UCSD-AML1 (cell line): Measurements from ENCODE around the gene CDC42BPA.
"Not testable (repeated sequence)": the region's sequence is repeated elsewhere in the genome, so short reads cannot be mapped to it uniquely, and the experiment has no call there.

Experiments
- DNase-seq: peaks from one replicate; lab custom pipeline; 2025; ENCODE audit not compliant: unreplicated experiment; lab: John Stamatoyannopoulos, UW

Gene CDC42BPA

DNA sequence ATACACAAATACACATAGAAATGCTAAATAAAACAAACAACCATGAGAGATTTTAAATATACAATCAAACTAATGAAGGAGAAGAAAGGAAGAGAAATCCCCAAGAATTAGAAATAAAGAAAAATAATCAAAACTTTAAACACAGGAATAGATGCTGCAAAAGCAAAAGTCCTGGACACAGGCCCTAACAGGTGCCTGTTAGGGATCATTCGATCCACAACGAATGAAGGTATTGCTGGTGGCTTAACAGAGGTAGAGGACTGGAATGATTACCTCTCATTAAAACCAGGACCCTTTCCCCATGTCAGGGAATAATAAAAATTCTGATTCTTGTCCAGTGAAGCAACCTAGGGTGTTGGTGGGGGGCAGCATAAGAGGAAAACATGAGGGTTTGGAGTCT lies 56.8 kb downstream of the CDC42BPA start:
- no peak for DNase-seq

DNA sequence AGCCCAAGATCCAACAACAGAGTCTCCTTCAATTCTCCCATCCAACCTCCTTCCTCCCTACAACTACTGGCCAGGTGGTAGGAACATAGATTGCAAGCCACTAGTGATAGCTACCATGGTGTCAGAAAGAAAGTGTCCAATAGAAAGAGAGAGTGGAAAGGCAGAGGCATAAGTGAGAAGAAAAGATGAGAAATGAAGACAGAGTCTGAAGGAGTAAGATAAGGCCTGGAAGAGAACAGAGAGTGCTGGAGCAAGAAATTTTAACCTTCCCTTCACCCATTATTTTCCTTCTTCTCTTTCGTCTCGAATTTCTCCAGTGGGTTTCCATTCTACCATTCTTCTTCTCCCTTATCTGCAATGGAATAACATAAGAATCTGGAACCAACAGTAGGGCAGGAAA lies 57.9 kb downstream of the CDC42BPA start:
- DNase-seq = no peak

DNA sequence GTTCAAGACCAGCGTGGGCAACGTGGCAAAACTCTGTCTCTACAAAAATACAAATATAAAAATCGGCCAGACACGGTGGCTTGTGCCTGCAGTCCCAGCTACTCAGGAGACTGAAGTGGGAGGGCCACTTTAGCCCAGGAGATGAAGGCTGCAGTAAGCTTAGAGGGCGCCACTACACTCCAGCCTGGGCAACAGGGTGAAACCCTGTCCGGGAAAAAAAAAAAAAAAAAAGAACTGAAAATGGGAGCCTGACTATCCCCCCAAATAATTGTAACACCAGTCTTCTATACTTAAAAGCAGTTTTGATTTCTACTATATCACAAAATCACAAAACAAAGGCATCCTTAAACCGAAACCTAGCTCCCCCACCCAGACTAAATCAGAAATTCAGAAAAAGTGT lies 60.3 kb downstream of the CDC42BPA start:
- DNase-seq = no peak

DNA sequence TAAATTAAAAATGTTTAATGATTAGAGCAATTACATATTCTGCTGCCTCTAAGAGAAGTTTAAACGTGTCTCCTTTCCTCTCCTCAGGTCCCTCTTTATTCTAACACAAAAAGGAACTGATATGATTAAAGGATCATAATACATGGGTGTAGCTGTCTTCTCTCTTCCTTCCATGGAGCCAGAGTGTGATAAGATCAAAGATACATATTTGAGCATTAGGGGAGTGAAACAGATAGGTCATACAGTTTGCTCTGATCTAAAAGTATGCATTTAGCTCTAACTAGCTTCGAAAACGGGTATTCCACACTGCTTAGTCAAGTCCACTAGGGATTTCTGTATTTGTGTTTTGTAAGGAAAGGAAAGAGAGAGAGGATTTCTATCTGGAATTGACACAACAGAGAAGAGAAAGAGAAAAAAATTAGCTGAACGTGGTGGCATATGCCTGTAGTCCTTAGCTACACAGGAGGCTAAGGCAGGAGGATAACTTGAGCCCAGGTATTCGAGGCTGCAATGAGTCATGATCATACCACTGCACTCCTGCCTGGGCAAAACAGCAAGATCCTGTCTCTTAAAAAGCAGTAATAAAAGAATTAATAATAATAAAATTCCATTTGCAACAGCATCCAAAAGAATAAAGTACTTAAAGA lies 63.1 kb downstream of the CDC42BPA start:
- DNase-seq = no peak

DNA sequence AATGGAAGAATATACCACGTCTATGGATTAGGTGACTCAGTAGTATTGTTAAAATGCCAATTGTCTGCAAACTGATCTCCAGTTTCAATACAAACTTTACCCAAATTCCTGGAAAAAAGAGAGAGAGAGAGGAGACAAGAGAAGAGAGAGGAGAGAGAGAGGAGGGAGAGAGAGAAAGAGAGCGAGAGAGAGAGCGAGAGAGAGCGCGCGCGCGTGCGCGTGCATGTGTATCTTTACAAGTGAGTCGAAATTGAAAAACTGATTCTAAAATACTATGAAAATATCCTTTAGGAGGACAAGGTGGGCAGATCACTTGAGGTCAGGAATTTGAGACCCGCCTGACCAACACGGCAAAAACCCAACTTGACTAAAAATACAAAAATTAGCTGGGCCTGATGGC lies 65.2 kb downstream of the CDC42BPA start:
- DNase-seq = no peak

DNA sequence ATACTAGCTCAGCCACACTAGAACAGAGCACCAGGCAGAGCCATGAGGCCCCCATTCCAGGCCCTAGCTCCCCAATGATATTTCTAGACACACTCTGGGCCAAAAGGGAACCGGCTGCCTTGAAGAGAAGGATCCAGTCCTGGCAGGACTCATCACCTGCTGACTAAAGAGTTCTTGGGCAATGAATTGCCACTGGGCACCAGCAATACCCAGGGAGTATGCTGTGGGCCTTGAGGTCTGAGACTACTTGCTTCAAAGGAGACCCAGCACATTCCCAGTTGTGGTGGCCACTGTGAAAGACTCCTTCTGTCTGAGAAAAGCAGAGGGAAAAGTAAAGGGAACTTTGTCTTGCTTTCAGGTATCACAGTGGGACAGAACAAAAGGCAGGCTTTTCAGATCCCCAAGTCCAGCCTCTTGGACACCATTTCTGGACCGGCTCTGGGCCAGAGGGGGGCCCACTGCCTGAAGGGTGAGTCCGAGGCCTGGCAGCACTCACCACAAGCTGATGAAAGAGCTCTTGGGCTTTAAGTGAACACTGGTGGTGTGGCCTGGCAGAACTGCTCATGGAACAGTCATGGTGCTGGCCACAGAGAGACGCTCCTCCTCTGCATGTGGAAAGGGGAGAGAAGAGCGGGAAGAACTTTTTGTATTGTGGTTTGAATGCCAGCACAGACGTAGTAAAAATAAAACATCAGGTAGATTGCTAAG lies 72.5 kb downstream of the CDC42BPA start:
- no peak for DNase-seq

DNA sequence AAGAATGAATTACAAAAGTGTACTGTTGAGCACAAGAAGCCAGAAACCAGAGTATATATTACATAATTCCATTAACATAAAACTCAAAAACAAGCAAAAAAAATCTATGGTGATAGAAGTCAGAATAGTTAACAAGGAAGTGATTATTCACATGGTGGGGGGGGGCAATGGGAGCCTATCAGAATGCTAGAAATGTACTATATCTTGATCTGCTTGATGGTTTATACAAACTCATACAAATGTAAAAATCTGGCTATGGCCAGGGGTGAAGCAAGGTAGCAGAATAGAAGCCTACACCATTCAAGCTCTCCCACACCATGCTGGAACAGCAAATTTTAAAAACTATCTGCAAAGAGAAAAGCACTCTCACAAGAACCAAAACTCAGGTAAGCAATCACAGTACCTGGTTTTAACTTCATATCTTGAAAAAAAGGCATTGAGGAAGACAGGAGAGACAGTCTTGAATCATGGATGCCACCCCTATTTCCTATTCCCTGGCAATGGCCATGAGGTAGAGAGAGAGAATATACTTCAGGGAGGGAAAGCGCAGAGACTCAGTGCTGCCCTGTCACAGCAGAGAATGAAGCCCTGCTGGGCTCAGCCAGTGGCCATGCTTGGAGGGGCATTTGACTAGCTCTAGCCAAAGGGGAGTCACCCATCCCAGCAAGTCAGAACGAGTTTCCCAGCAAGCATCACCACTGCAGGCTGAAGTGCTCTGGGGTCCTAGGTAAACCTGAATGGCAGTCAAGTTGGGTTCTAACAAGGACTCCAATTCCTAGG lies 73.8 kb downstream of the CDC42BPA start:
- no peak for DNase-seq

DNA sequence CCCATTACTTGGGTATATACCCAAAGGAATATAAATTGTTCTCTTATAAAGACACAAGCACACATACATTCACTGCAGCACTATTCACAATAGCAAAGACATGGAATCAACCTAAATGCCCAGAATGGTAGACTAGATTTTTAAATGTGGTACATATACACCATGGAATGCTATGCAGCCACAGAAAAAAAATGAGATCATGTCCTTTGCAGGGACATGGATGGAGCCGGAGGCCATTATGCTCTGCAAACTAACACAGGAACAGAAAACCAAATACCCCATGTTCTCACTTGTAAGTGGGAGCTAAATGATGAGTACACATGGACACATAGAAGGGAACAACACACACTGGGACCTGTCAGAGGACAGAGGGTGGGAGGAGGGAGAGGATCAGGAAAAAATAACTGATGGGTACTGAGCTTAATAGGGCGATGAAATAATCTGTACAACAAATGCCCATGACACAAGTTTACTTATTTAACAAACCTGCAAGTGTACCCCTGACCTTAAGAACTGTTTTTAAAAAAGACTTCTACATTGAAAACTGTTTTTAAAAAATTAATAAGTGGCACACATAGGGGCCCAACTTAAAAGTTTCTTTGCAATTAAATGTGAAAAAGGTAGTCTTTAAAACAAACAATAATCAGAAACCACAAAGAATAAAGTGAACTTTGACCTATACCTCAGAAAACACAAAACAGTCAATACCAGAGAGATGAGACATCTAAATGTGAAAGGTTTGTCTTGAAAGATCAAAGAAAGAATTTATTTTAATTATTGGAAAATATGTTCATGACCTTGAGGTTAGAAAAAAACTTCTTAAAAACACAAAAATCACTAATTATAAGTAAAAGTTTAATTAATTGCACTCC lies 75.2 kb downstream of the CDC42BPA start:
- no peak for DNase-seq

DNA sequence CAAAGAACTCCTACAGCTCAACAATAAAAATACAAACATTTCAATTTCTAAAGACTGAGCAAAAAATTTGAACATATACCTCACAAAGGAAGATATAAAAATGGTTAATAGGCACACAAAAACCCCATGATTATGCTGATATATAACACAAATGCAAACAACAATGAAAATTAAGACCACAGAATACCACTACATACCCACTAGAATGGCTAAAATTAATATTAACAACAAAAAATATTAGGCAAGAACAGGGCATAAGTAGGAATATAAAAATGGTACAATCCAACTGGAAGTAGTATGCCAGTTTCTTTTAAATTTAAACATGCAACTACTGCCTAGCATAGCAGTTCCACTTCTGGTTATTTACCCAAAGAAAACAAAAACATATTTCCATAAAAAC lies 77.3 kb downstream of the CDC42BPA start:
- no peak for DNase-seq

DNA sequence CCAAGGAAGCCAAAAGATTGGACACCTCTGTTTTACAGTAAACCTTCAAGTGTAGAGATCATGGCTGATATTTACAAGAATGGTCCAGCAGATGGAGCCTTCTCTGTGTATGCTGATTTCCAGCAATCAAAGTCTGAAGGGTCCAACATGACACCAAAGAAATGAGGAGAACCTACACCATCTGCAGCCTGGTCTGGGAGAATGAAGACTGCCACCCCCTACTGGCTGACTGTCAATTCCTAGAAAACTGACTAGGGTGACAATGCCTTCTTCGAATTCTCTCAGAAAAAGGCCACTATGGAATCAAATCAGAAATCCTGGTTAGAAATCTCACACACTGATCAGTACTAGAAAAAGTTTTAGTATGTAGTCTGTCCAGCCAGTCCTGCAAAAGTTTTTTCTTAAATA lies 83.3 kb downstream of the CDC42BPA start:
- peak; percentile 12 for DNase-seq

DNA sequence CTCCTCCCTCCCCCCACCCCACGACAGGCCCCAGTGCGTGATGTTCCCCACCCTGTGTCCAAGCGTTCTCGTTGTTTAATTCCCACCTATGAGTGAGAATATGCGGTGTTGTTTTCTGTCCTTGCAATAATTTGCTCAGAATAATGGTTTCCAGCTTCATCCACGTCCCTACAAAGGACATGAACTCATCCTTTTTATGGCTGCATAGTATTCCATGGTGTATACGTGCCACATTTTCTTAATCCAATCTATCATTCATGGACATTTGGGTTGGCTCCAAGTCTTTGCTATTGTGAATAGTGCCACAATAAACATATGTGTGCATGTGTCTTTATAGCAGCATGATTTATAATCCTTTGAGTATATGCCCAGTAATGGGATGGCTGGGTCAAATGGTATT lies 87.2 kb downstream of the CDC42BPA start:
- DNase-seq = not testable (repeated sequence)

DNA sequence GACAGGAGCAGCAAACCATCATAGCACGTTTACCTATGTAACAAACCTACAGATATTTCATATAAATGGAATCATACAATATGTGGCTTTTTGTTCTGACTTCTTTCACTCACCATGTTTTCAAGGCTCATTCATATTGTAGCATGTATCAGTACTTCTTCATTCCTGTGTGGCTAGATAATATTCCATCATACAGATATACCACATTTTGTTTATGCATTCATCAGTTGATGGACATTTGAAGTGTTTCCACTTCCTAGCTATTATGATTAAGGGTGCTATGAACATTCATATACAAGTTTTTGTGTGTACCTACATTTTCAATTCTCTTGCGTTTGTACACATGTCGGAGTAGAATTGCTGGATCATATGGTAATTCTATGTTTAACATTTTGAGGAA lies 90.1 kb downstream of the CDC42BPA start:
- DNase-seq = no peak

DNA sequence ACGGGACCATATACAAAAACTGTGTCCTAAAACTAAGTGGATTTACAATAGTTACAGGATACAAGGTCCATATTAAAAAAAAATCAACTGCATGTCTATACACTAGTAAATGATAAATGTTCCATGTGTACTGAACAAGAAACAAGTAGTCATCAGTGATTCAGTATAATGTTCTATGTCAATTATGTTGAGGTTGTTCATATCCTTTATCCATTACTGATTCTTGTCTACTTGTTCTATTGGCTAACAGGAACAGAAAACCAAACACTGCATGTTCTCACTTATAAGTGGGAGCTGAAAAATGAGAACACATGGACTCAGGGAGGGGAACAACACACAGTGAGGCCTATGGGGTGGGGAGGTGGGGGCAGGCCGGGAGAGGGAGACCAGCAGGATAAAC lies 90.5 kb downstream of the CDC42BPA start:
- DNase-seq = no peak

DNA sequence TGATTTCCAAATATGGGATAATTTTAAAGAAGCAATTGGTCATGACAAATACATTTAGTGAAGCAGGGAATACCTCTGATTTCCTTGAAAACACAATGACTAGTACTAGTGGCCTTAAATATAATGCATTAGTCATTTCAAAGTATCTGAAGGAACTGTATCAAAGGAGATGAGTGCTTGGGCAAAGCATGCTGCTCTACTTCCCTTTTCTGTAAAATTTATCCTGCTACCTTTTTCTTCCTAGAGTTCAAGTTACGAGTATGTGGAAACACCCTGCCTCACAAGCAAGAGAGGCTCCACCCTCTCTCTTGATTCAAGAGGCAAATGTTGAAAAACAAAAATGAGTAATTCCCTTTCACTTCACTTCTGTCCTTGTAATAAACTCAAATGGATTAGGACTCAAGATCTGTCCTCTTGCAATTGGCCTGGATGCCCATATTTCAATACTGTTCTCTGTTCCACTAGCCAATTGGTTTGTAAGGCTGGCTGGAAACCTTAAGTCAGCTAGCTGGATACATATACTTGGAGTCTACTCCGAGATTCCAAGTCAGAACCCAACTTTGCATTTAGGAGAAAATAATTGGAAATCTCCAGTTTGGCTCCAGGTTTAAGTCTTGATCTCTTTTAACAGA lies 92.5 kb downstream of the CDC42BPA start:
- DNase-seq = no peak

DNA sequence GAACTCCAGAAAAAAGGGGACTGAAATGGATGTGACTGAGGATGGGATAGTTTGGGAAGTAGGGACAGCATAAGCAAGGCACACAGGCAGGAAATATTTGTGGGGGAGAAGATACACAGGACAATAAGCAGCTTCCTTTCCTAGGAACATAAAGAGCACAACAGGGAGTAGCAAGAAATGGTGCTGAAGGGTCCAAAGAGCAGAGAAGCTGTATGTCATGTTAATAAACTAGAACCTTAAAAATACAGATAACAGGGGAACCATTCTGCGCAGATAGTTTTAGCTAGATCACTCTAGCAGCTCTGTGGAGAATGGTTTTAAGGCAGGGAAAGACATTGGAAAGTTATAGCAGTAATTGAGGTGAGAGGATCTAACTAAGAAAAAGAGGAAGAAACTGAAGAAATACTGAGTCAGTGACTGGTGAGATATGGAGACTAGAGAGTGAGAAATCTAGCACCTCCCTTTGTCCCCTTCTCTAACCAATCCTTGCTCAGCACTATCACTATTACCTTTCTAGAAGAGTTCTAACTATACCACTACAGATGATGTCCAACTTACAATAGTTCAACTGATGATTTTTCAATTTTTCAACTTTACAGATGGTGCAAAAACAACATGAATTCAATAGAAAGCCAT lies 95.0 kb downstream of the CDC42BPA start:
- no peak for DNase-seq

DNA sequence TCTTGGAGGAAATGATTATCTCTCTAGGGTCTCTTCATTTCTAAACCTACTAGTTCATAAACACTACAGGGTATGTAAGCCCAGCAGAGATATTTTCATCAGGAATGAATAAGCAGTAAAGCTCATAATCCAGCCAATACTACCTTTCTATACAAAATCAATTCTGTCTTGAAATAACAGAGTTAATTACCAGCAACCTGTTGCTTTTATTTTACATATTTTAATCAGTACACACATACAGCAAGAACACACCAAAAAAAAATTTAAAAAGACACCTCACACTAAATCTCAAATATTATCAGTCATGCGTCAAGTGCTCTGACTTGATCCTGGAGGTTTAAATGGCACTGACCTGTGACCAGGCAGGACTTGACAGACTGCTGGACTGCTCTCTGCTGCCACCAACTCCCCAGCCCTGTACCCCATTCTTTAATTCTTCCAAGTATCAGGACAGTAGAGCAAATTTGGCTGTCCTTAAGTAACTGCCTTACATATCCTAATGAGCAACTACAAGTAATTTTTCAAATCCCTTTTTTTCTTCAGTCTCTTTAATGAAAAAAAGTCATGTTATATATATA lies 98.5 kb downstream of the CDC42BPA start:
- DNase-seq = no peak

DNA sequence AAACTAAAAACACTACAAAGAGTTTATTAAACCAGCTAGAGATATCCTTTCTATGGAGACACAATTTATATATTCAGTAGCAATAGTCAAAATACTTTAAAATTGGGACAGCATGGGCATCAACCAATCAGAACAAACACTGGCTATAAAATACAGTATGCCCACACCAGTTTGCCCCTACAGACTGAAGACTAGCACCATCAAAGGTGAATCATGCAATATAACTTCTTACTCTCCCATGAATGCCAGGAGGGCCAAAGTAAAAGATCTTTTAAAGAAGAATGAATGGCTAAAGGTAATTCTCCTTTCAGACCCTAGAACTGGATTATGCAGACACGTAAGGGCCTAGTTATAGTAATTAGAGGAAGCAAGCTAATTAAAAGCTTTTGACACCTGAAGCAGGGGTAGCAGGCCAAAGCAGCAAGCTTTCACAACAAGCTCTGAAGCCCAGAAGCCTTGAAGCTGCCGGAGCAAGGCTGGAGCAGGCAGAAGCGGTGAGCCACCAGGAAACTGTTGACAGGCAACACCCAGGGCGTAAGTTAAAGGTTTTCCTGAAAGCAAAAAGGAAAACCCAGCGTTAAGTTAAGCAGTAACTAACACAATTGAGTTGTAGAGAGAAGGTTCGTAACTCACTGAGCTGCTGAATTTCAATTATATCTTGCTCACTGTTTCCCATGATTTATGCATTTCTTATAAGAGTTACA lies 99.3 kb downstream of the CDC42BPA start:
- peak; percentile 25 for DNase-seq

DNA sequence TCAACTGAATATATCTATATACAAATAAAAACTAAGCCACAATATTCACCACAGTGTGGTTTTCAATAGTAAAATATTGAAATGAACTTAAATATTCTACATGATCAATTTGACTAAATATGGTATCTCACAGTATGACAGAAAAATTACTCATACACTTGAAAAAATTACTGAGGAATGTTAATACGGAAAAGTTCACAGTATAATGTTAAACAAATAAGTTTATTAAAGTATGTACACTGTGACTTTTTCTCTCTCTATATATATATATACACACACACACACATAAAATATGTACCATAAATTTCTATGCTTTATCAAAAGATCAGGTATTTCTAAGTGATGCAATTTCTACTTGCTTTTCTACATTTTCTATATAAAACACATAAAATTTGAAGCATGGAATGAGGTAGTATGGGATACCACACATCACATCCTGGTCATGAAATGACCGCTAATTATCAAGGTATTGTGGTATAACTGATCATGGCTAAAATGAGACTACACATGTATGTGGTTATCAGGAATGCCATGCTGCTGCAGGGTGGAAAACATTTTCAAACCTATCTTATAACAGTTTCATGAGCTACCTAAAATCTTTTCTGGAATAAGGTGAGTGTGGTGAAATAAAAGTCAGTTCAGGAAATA lies 102.3 kb downstream of the CDC42BPA start:
- DNase-seq = no peak

DNA sequence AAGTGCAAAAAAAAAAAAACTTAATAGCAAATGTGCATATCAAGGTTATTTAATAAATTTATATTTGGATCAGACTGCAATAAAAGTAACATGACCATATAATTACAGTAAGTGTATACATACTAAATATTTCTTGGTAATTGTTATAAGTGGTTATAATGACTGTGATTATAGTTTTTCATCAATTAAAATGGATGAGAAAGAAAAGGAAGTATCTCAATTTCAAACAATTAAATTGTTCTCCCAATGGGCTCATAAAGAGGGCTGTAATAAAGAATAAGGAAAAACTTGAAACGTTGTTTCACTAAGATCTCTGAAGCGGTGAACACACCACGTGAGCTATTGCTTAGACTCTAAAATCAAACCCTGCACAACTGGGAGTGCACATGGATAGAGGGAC lies 104.1 kb downstream of the CDC42BPA start:
- DNase-seq = no peak
